ENCODE results near the gene DCP2.

DCP2 gene

GRCh38 chr5:113027431-113027830, 50.8 kb downstream of the DCP2 start:
- TF ChIP-seq CREB1 (IDR thresholded peaks at IDR 0.05; ENCODE audit: low read depth): no peak
- TF ChIP-seq NFIC (IDR thresholded peaks at IDR 0.05): no peak
- no peak for TF ChIP-seq CEBPB (IDR thresholded peaks at IDR 0.05)
- TF ChIP-seq RAD21 (IDR thresholded peaks at IDR 0.05; ENCODE audit: low read depth): no peak
- TF ChIP-seq, protein P1, sequence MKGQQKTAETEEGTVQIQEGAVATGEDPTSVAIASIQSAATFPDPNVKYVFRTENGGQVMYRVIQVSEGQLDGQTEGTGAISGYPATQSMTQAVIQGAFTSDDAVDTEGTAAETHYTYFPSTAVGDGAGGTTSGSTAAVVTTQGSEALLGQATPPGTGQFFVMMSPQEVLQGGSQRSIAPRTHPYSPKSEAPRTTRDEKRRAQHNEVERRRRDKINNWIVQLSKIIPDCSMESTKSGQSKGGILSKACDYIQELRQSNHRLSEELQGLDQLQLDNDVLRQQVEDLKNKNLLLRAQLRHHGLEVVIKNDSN (IDR thresholded peaks at IDR 0.05): no peak
- TF ChIP-seq, protein P2, sequence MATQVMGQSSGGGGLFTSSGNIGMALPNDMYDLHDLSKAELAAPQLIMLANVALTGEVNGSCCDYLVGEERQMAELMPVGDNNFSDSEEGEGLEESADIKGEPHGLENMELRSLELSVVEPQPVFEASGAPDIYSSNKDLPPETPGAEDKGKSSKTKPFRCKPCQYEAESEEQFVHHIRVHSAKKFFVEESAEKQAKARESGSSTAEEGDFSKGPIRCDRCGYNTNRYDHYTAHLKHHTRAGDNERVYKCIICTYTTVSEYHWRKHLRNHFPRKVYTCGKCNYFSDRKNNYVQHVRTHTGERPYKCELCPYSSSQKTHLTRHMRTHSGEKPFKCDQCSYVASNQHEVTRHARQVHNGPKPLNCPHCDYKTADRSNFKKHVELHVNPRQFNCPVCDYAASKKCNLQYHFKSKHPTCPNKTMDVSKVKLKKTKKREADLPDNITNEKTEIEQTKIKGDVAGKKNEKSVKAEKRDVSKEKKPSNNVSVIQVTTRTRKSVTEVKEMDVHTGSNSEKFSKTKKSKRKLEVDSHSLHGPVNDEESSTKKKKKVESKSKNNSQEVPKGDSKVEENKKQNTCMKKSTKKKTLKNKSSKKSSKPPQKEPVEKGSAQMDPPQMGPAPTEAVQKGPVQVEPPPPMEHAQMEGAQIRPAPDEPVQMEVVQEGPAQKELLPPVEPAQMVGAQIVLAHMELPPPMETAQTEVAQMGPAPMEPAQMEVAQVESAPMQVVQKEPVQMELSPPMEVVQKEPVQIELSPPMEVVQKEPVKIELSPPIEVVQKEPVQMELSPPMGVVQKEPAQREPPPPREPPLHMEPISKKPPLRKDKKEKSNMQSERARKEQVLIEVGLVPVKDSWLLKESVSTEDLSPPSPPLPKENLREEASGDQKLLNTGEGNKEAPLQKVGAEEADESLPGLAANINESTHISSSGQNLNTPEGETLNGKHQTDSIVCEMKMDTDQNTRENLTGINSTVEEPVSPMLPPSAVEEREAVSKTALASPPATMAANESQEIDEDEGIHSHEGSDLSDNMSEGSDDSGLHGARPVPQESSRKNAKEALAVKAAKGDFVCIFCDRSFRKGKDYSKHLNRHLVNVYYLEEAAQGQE (IDR thresholded peaks at IDR 0.05; ENCODE audit: low read depth): no peak
- no peak for TF ChIP-seq TEAD4 (IDR thresholded peaks at IDR 0.05)
- no peak for TF ChIP-seq EGR1 (IDR thresholded peaks at IDR 0.05)
- TF ChIP-seq ZBTB7A (IDR thresholded peaks at IDR 0.05; ENCODE audit: low read depth): no peak
- TF ChIP-seq EP300 (IDR thresholded peaks at IDR 0.05; ENCODE audit: borderline replicate concordance): no peak
- TF ChIP-seq TAF1 (IDR thresholded peaks at IDR 0.05; ENCODE audit: low read depth): no peak
- no peak for TF ChIP-seq YY1 (IDR thresholded peaks at IDR 0.05; ENCODE audit: low read depth)
- no peak for TF ChIP-seq TCF12 (IDR thresholded peaks at IDR 0.05; ENCODE audit: low read depth)
- TF ChIP-seq FOXM1 (IDR thresholded peaks at IDR 0.05; ENCODE audit: borderline replicate concordance, low read depth): no peak
- TF ChIP-seq, protein P3, sequence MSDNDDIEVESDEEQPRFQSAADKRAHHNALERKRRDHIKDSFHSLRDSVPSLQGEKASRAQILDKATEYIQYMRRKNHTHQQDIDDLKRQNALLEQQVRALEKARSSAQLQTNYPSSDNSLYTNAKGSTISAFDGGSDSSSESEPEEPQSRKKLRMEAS (IDR thresholded peaks at IDR 0.05): no peak

- TF ChIP-seq, protein P3 (IDR thresholded peaks at IDR 0.05): no peak
- TF ChIP-seq NFIC (IDR thresholded peaks at IDR 0.05) (no peak), TCF12 (IDR thresholded peaks at IDR 0.05; ENCODE audit: low read depth) (no peak), EGR1 (IDR thresholded peaks at IDR 0.05) (no peak), YY1 (IDR thresholded peaks at IDR 0.05; ENCODE audit: low read depth) (no peak), TAF1 (IDR thresholded peaks at IDR 0.05; ENCODE audit: low read depth) (no peak), RAD21 (IDR thresholded peaks at IDR 0.05; ENCODE audit: low read depth) (no peak), CREB1 (IDR thresholded peaks at IDR 0.05; ENCODE audit: low read depth) (no peak), TEAD4 (IDR thresholded peaks at IDR 0.05) (no peak), CEBPB (IDR thresholded peaks at IDR 0.05) (no peak), FOXM1 (IDR thresholded peaks at IDR 0.05; ENCODE audit: borderline replicate concordance, low read depth) (no peak), EP300 (IDR thresholded peaks at IDR 0.05; ENCODE audit: borderline replicate concordance) (no peak), ZBTB7A (IDR thresholded peaks at IDR 0.05; ENCODE audit: low read depth) (no peak)
- TF ChIP-seq, protein P2 (IDR thresholded peaks at IDR 0.05; ENCODE audit: low read depth): no peak
- TF ChIP-seq, protein P1 (IDR thresholded peaks at IDR 0.05): no peak
These were observed 53.0 kb downstream of the DCP2 start for GRCh38 chr5:113029614-113030013.

- no peak for TF ChIP-seq ZBTB7A (IDR thresholded peaks at IDR 0.05; ENCODE audit: low read depth)
- no peak for TF ChIP-seq EGR1 (IDR thresholded peaks at IDR 0.05)
- TF ChIP-seq TEAD4 (IDR thresholded peaks at IDR 0.05): no peak
These were observed 54.5 kb downstream of the DCP2 start for GRCh38 chr5:113031104-113031503.

GRCh38 chr5:113031557-113031956, 55.0 kb downstream of the DCP2 start:
- TF ChIP-seq, protein P1 (IDR thresholded peaks at IDR 0.05): no peak
- no peak for TF ChIP-seq TCF12 (IDR thresholded peaks at IDR 0.05; ENCODE audit: low read depth)
- TF ChIP-seq CEBPB (IDR thresholded peaks at IDR 0.05): no peak
- TF ChIP-seq, protein P3 (IDR thresholded peaks at IDR 0.05): no peak
- TF ChIP-seq FOXM1 (IDR thresholded peaks at IDR 0.05; ENCODE audit: borderline replicate concordance, low read depth): no peak
- TF ChIP-seq NFIC (IDR thresholded peaks at IDR 0.05): no peak
- no peak for TF ChIP-seq CREB1 (IDR thresholded peaks at IDR 0.05; ENCODE audit: low read depth)
- TF ChIP-seq YY1 (IDR thresholded peaks at IDR 0.05; ENCODE audit: low read depth): no peak

DNA sequence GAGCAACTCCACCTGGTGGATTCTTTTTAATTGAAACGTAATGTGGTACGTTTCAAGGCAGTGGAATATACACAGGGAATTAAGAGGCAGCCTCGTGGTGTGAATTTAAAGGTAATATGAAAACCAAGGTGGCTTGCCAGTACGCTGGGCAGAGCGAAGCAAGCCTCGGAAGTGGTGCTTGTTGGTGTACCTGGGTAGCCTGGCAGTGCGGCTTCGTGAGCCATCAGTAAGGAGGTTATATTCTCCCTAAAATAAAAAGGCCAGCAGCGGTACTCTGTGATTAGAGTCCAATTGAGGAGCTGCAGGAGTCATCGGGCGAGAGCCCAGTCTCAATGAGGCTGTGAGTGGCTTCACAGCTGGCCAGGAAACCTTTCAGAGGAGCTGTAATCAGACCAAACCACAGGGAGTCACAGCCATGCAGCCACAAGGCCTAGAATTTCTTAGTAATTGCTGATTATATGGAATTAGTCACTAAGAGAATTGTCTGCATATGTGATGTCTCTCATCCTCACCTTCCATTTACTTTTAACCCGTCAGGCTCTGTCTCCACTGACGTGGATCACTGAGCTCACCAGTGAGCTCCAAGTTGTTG, 57.7 kb downstream of the DCP2 start:
- TF ChIP-seq CREB1 (IDR thresholded peaks at IDR 0.05; ENCODE audit: low read depth) (no peak), EGR1 (IDR thresholded peaks at IDR 0.05) (no peak), YY1 (IDR thresholded peaks at IDR 0.05; ENCODE audit: low read depth) (no peak), FOXM1 (IDR thresholded peaks at IDR 0.05; ENCODE audit: borderline replicate concordance, low read depth) (no peak), RAD21 (IDR thresholded peaks at IDR 0.05; ENCODE audit: low read depth) (no peak), NFIC (IDR thresholded peaks at IDR 0.05) (no peak), CEBPB (IDR thresholded peaks at IDR 0.05) (no peak), TCF12 (IDR thresholded peaks at IDR 0.05; ENCODE audit: low read depth) (no peak), TAF1 (IDR thresholded peaks at IDR 0.05; ENCODE audit: low read depth) (no peak), EP300 (IDR thresholded peaks at IDR 0.05; ENCODE audit: borderline replicate concordance) (no peak)
- TF ChIP-seq, protein P2 (IDR thresholded peaks at IDR 0.05; ENCODE audit: low read depth): no peak
- TF ChIP-seq, protein P3 (IDR thresholded peaks at IDR 0.05): no peak
- TF ChIP-seq, protein P1 (IDR thresholded peaks at IDR 0.05): no peak

Data from Ishikawa (cell line).